ENCODE measurements around the gene ZNF423.

The ZNF423 gene

DNA sequence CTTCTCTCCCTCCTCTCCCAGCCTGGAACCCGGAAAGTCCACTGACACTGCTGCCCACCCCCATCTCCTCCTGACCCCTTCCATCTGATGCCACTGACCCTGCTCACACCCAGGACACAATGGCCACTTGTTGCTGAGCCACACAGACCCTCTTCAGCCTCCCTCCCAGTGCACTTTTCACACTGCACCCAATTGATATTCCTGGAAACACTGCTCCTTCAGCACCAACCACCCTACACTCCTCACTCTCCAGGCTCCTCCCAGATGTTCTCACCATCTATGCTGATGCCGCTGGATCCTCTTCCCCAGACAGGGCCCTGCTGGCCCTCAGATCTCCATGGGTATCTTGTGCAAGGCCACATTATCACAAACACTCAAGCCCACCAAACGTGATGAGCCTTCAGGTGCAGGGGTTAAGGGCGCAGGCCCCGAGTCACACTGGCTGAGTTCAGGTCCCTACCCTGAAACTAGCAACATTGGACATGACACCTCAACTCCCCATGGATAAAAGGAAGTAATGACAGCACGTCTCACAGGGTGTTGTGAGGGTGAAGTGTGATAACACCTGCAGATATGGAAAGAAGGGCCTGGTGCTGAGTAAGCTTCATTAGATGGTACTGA, 238.1 kb downstream of the ZNF423 start:
- DNase-seq = no peak

DNA sequence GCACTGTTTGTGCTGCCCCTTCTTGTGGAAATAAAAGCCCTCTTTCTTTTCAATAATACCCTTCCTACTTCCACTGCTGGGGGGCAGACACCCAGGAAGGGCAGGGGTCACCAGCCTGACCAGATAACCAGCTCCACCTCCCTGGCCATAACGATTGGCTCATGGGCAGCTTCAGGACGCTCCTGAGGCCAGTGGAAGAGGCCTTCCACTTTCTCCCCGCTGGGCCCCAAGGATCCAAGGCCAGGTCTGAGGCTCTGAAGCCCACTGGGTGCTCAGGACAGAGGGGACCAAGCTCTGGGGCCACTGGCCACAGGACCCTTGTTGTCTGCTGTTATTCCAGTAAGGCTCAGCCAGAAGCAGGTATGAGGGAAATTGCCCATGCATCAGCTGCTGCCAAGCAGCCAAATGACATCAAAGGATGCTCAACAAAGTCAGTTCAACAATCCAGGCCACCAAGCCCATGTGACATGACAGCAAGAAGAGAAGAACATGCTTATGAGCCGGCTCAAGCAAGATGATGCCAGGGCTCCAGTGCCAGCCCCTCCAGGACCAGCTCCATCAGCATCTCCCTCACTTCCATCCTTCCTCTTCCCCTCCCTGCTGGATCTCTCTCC, 238.8 kb downstream of the ZNF423 start:
- no peak for DNase-seq

DNA sequence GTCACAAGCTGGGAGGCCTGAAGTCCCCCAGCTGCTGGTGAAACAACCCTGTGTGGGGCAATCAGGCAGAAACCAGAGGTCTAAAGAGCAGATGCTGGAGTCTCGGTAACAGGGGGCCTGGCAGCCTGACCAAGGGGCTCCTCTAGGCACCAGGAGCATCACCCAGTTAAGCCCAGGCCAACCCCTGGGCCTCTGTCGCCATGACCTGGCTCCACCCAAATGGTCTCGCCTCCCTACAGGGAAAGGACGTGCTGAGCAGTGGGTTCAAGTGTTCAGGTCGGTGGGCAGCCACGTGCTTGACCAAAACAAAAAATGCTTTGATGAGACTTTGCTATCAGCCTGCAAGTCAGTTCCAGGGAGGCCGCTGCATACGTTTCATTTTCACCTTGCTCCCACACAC, 240.3 kb downstream of the ZNF423 start:
- no peak for DNase-seq

DNA sequence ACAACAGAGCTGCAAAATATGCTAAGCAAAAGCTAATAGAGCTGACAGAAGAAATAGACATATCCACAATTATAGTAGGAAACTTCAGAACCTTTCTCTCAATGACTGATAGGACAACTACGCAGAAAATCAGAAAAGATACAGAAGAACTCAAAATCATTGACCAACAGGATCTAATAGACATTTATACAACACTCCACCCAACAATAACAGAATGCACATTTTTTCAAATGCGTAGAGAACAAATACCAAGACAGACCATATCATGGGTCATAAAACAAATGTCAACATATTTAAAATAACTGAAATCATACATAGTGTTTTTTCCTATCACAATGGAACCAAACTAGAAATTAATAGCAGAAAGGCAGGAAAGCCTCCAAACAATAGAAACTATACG, 244.9 kb downstream of the ZNF423 start:
- DNase-seq = no peak

- no peak for DNase-seq
Measured at GRCh38 chr16:49608779-49609178, 247.1 kb downstream of the ZNF423 start.

- no peak for DNase-seq
Measured at GRCh38 chr16:49608098-49608497, 247.8 kb downstream of the ZNF423 start.

DNA sequence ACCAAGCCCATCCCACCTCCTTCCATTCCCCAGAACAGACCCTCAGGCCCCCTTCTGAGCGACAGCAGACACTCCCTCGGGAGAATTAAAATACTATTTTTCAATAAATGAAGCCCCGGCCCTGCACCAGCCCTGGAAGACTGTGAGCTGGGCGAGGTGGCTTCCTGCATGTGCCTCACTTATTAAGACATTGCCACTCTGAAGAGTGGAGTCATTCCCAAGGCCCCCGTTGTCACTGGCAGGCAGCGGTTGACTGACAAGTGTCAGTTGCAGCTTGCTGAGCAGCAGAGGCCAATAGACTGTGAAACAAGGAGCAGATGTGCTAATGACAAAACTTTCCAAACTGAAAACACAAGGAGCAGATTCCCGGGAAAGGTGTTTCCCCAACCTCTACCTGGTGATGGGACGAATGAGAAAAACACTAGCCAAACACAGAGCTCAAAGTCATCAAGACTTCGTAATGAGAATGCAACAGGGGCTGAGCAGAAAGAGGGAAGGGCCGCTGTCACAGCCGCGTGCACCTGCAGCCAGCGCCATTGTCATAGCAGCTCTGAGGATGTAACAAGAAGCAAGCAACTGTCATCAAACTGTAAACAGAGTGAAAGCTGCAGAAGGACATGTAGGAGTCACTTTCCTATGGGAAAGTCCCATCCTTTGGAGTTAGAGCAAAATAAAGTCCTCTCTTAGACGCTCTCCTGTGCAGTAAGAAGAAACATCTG, 250.2 kb downstream of the ZNF423 start:
- no peak for DNase-seq

- no peak for DNase-seq
Measured at GRCh38 chr16:49604602-49605001, 251.3 kb downstream of the ZNF423 start.

- DNase-seq = no peak
Measured at GRCh38 chr16:49603956-49604355, 252.0 kb downstream of the ZNF423 start.

DNA sequence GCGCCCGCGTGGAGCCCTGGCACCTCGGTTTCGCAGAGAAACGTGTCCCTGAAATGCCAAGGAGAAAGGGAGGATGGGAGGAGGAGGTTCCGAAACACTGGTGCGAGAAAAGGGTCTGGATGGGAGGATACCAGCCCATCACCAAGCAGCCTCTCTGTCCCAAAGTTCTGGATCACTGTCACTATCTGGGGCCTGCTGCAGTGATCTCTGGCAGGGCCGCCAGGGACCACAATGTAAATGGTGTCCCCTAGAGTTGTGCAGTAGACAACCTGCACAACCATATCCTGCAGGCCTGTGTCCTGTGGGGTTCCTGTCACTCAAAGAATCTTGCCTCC, 253.0 kb downstream of the ZNF423 start:
- DNase-seq = no peak

DNA sequence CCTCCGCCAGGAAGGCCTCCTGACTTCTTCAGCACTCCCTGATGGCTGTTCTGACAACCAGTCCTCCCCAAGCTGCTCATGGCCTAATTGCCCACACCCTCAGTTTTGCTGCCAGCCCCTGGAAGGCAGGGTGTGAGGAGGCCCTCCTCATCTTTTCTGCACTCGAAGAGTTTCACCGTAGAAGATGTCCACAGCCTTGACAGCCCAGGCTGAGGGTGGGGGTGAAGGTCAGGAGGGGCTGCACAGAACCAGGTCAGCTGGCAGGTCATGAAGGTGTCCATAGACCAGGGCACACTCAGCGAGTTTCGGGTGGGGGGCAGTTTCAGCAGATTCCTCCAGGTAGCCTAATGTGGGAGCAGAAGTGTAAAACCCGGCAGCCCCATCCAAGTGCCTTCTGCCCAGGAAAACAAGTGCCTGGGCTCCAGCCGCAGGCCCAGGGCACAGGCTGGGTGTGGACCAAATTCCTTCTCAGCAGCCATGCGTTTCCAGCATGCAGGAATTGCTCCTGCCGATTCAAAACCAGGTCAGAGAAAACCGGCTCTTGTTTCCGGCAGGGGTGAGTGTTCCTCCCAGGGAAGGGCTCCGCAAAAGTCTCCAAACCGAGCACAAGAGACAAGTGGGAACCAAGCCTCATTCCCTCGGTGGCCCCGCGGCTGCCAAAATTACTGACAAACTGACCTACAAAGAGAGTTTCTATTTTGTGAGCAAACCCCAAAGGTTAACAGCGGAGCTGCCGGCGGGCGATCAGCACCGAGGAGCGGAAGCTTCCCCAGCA, 253.5 kb downstream of the ZNF423 start:
- no peak for DNase-seq

GRCh38 chr16:49601576-49601975, 254.3 kb downstream of the ZNF423 start:
- DNase-seq = no peak

DNA sequence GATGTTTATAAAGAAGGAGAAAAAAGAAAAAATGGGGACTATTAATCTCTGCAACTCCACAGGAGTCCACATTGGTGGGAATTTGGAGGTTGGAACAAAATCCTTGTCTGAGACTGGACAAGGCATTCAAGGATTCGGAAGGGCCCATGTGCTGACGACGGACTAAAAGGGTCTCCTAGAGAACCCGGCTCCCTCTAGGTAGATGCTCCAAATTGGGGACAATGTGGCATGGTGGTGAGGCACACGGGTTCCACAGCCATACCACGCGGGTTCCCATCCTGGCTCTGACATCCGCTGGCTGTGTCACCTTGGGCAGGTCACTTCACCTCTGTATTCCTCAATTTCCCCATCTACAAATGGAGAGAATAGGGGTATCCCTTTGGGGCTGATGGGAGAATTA, 254.9 kb downstream of the ZNF423 start:
- no peak for DNase-seq

- no peak for DNase-seq
Measured at GRCh38 chr16:49600536-49600935, 255.4 kb downstream of the ZNF423 start.

DNA sequence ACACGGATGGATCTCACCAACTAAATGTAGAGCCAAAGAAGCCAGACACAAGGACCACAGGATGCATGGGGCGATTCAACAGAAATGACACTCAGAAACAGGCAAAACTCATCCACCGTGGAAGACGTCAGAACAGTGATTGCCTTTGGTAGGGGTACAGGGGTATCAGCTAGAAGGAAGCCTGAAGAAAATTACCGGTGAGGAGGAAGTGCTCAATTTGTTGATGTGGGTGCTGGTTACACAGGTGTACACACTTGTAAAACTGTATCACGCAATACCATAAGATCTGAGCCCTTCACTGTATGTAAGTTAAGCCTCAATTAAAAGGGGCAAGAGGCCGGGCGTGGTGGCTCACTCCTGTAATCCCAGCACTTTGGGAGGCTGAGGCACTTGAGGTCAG, 256.2 kb downstream of the ZNF423 start:
- DNase-seq = no peak

GRCh38 chr16:49599281-49599680, 256.6 kb downstream of the ZNF423 start:
- no peak for DNase-seq

GRCh38 chr16:49598383-49599170, 257.3 kb downstream of the ZNF423 start:
- DNase-seq = no peak

GRCh38 chr16:49597796-49598195, 258.1 kb downstream of the ZNF423 start:
- DNase-seq = no peak

DNA sequence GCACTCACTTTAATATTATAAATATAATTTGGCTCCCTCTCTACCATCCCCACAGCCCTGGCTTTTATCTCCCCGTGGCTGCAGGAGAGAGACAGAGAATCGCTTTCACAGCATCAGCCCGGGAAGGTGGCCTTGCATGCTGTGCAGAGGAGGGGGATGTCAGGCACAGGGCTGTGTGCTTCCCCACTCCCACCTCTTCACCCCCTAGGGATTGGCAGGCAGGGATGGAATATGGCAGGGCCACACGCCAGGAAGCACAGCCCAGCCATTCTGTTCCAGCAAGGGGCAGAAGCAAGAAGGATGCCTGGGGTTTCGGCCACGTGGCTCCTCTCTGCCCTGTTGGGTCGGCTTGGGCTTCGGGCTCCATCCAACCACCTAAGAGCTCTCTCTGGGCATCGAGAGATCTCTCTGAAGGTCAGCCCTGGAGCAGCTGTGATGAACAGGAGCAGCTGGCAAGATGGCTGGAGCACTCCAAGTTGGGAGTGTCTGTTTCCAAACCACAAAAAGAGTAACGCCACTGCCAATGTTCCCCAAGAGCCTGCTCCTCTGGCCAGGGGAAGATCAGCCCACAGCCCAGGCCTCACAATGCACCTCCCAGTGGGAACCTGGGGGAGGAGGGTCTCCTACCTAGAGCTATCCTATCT, 259.1 kb downstream of the ZNF423 start:
- no peak for DNase-seq

DNA sequence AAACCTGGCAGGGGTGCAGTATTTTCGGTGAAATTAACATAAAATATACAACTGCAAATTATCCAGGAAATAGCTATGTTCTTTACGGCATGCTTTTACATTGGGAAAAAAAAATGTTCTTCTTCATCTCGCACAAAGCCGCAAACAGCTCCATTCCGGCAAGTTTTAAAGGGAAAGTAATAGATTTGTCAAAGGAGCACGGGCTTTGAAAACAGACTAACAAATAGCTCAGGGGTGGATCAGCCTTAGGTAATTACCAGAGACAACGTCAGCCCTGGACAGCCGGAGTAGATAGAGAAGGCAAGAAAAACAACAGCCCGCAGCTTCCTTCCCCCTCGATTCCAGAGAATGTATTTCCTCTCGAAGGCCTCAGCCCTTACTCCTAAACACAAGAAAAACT, 259.8 kb downstream of the ZNF423 start:
- no peak for DNase-seq

DNA sequence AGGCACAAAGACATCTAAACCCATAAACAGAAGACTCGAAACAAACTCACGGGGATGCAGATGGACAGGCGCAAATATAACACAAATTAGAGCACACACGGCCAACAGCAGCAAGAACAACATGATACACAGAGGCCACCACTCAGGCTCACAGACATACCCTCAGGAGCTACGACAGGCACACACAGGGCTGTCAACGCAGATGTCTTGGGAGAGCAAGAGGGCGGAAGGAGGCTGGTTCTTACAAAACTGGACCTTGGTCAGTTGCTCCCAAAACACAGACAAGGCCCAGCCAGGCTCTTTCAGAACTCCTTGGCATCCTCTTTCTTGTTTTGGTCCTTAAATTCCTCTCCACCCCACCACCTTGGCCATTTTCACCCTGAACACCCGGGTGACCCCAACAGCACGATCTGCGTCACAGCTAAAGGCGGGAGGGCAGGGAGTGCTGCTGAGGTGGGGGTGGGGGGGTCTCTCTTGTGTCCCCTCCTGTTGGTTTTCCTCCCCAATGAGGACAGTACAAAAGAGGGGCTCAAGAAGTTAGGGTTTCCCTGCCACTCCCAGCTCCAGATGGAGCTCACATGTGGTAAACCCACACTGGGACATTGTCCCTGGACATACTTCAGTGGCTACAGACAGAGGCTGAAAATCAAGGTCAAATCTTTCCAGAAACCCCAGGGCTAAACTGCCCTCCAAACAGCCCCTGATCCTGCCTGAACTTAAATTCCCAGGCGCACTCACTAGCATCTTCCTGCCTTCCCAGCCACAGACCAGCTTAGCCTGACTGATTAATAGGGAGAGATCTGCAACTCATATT, 261.0 kb downstream of the ZNF423 start:
- DNase-seq = no peak

DNA sequence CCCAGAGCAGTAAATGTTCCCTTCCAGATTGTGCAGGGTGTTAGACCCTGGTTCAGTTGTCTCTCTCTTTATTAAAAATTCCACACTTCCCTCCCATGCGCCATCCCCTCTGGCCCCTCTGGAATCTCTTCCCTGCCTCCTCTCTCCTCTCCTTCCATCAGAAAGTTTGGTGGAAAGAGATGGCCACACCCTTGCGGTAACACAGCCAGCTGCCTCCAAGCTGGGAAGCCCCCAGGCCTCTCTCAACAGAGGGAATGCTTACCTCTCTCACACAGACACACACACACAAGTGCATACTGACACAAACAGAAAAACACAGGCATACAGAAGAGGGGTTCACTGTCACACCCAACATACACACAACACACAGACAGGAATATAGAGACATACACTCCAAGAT, 261.8 kb downstream of the ZNF423 start:
- no peak for DNase-seq
